T47D (cell line): ENCODE results near the gene HIP1.
"Not testable (repeated sequence)": the region's sequence is repeated elsewhere in the genome, so short reads cannot be mapped to it uniquely, and the experiment has no call there.

Experiments
- DNase-seq, 2 experiments: peaks; one replicate each; pipeline versions ENCODE4 v3.0.0 to v3.0.0-alpha.2; 2011 to 2012; ENCODE audit warnings: low read depth in 1 of 2, low spot score in 1 of 2
- JUND ChIP-seq: IDR thresholded peaks from 2 replicates; pipeline ENCODE4 v1.6.1; 2012; ENCODE audit warnings: low read depth
- in situ Hi-C: cut with HindIII; loops from 2 replicates; pipeline ENCODE4 v1.10.0; 2016; ENCODE audit warnings: low sequenced_read_pairs, low pct_unique_long_range_greater_than_20kb

Gene HIP1

DNA sequence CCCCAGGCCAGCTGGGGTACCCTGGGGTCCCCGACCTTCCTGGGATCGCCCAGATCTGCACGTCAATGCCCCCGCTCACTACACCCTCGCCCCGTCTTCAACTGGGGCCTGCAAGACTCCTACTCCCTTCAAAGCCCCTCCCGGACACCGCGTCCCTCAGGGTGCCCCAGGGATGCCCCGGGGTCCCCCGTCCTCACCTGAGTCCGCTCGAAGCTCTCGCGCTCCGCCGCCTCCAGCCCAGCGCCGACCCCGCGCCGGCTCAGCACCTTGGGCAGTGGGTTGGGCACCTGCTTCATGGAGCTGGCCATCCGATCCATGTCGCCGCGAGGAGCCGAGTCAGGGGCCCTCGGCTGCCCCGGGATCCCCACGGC, at the start of gene HIP1:
Gene HIP1, minus strand, starts transcription at position 338 of the 371 bp plus-strand sequence. Its CDS starts 21 bp downstream, at position 317.
- in situ Hi-C loops = no loop called here
- TF ChIP-seq JUND = no peak

DNA sequence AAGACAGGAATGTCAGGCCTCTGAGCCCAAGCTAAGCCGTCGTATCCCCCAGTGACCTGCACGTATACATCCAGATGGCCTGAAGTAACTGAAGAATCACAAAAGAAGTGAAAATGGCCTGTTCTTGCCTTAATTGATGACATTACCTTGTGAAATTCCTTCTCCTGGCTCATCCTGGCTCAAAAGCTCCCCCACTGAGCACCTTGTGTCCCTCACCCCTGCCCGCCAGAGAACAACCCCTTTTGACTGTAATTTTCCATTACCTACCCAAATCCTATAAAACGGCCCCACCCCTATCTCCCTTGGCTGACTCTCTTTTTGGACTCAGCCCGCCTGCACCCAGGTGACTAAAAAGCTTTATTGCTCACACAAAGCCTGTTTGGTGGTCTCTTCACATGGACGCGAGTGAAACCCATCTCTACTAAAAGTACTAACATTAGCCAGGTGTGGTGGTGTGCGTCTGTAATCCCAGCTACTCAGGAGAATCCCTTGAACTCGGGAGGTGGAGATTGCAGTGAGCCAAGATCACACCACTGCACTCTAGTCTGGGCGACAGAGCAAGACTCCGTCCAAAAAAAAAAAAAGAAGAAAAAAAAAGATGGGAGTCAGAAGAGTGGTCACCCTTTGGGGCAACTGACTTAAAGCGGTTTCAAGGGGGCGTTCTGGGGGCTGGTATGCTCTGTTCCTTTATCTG, 49.6 kb upstream of the HIP1 start:
- in situ Hi-C loops, DNase-seq: not testable (repeated sequence)

More for the DNA sequence above, at the start of gene HIP1:
- no peak for DNase-seq

DNA sequence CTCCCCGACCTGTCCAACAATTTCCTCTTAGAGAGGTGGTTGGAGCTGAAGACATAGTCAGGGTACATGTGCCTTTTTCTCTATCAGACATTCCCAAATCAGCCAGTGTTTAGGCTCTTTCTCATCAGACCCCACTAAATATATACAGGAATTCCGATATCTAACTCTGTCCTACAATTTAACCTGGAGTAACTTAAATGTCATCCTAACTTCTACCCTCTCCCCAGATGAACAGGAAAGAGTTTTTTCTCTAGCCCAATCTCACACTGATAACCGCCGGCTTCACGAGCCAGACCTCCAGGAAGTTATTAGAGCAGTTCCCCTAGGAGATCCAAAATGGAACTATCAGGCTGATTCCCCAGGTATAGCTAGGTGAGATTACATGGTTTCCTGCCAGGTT, 44.3 kb upstream of the HIP1 start:
- DNase-seq, in situ Hi-C loops: not testable (repeated sequence)

DNA sequence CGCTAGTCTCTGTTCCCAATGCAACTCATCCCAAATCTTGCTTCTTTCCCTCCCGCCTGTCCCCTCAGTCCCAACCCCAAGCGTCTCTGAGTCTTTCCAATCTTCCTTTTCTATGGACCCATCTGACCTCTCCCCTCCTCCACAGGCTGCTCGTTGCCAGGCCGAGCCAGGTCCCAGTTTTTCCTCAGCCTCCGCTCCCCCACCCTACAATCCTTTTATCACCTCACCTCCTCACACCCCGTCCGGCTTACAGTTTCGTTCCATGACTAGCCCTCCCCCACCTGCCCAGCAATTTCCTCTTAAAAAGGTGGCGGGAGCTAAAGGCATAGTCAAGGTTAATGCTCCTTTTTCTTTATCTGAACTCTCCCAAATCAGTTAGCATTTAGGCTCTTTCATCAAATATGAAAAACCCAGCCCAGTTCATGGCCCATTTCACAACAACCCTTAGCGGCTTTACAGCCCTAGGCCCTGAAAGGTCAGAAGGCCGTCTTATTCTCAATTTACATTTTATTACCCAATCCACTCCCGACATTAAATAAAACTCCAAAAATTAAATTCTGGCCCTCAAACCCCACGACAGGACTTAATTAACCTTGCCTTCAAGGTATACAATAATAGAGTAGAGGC, 42.0 kb upstream of the HIP1 start:
- in situ Hi-C loops, DNase-seq: not testable (repeated sequence)

DNA sequence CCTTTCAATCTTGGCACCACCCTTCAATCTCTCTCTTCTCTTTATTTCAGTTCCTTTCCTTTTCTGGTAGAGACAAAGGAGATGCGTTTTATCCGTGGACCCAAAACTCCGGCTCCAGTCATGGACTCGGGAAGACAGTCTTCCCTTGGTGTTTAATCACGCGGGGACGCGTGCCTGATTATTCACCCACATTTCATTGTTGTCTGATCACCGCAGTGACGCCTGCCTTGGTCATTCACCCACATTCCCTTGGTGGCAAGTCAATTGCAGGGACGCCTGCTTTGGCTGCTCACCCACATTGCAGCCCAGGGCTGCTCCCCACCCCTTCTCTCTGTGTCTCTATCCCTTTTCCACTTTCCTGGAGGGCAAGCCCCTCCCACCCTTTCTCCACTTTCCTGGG, 40.8 kb upstream of the HIP1 start:
- DNase-seq, in situ Hi-C loops: not testable (repeated sequence)

DNA sequence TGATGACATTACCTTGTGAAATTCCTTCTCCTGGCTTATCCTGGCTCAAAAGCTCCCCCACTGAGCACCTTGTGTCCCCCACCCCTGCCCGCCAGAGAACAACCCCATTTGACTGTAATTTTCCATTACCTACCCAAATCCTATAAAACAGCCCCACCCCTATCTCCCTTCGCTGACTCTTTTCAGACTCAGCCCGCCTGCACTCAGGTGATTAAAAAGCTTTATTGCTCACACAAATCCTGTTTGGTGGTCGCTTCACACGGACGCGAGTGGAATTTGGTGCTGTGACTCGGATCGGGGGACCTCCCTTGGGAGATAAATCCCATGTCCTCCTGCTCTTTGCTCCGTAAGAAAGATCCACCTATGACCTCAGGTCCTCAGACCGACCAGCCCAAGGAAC, 40.3 kb upstream of the HIP1 start:
- in situ Hi-C loops, DNase-seq: not testable (repeated sequence)

DNA sequence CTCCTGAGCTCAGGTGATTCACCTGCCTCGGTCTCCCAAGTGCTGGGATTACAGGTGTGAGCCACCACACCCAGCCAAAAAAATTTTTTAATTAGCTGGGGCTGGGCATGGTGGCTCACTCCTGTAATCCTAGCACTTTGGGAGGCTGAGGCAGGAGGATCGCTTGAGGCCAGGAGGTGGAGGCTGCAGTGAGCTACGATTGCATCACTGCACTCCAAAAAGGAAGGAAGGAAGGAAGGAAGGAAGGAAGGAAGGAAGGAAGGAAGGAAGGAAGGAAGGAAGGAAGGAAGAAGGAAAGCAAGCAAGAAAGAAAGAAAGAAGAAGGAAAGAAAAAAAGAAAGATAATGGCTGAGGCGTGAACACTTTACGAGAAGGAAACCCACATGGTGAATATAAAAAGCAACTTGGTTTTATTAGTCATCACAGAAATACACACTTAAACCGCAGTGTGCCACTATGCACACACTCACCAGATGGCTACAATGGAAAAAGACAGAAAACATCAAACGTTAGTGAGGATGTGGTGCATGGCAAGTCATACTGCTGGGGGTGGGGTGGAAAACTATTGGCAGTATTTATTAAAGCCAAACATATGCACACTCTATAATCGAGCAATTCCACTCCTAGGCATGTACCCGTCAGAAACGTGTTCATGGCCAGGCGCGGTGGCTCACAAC, 37.7 kb upstream of the HIP1 start:
- in situ Hi-C loops = no loop called here
- DNase-seq = no peak

DNA sequence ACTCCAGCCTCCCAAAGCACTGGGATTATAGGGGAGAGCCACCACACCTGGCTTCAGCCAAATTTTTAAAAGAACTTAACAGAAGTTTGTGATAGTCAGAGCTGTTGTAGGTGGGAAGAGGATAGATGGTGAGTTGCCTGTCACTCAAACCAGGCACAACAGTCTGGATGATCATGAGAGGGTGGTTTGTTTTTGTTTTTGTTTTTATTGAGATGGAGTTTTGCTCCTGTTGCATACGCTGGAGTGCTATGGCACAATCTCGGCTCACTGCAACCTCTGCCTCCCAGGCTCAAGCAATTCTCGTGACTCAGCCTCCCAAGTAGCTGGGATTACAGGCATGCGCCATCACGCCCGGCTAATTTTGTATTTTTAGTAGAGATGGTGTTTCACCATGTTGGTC, 35.2 kb upstream of the HIP1 start:
- in situ Hi-C loops, DNase-seq: not testable (repeated sequence)

More for the DNA sequence above, 37.7 kb upstream of the HIP1 start:
- TF ChIP-seq JUND = no peak

DNA sequence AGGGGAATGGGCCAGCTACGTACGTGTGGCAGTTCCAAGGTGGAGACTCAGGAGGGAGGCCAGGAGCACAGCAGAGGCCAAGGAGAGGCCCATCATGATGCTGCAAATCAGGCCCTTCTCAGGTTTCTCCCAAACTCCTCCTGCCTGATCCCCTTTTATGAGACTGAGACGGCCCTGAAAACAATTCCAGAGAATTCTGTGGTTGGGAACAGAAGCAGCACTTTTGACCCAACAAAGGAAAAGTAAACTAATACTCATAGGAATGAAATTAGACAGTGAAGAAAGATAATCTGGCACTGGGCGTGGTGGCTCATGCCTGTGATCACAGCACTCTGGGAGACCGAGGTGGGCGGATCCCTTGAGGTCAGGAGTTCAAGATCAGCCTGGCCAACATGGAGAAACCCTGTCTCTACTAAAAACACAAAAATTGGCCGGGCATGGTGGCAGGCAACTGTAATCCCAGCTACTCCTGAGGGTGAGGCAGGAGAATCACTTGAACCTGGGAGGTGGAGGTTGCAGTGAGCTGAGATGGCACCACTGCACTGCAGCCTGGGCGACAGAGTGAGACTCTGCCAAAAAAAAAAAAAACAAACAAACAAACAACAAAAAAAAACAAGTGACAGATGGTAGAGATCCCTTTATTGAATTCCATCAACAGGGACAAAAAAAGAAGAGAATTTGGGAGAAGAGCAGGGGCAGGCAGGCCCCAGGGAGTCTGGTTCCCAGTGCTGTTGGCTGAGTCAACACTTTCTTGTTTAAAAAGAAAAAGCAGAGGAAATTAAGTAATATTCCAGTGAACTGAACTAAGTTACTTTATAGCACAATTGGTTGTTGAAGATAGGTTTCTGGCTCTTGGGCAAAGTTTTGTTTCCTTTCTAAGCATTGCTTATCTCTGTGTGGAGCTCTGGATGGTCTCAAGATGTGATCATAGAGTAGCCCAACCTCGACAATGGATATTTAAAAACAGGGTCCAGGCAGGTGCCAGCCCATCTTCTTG, 33.6 kb upstream of the HIP1 start, which contains the start of gene CCL26:
Gene CCL26, minus strand, starts transcription at position 131 of the 997 bp plus-strand sequence. Its CDS starts 35 bp downstream, at position 96.
- DNase-seq = no peak
- no peak for TF ChIP-seq JUND
- in situ Hi-C loops = no loop called here

DNA sequence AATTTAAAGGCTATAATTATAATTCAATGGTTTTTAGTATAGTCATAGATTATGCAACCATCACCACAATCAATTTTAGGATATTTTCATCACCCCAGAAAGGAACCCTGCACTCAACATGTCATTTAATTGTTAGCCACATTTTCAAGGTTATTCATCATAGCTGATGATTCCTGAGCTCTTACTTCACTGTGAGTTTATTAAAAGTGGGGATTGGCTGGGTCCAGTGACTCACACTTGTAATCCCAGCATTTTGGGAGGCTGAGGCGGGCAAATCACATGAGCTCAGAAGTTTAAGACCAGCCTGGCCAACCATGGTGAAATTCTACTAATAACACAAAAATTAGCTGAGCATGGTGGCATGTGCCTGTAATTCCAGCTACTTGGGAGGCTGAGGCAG, 32.5 kb upstream of the HIP1 start:
- in situ Hi-C loops = no loop called here
- TF ChIP-seq JUND = no peak
- no peak for DNase-seq

DNA sequence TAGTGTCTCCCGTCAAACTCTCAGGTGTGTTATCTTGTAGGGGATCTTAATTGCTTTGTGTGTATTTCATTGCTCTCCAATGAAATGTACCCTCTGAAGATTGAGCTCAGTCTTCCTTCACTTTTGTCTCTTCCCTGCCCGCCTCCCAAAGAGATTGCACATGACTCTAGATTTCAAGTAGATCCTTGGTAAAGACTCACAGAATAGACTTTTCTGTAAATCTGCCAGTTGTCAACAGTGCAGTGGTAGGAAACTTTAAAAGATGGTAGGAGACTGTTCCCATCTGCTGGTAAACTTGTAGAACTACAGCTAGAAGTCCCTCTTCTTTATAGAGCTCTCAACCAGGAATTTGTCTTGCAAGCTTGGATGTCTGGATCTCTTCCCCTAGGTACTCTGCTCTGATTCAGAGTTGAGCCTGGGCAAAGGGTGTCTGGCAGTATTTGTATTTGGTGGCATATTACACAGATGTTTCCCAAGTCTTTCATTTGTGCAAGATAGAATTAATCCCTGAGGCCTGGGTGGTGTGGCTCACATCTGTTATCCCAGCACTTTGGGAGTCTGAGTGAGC, 23.7 kb upstream of the HIP1 start:
- DNase-seq = peak; percentile 86 to 87
- no peak for TF ChIP-seq JUND
- in situ Hi-C loops = no loop called here

DNA sequence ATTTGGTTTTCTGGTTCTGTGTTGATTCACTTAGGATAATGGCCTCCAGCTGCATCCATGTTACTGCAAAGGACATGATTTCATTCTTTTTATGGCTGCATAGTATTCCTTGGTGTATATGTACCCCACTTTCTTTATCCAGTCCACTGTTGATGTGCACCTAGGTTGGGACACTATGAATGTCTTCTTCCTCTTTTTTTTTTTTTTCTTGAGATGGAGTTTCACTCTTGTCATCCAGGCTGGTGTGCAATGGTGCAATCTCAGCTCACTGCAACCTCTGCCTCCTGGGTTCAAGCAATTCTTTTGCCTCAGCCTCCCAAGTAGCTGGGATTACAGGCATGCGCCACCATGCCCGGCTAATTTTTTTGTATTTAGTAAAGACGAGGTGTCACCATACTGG, 23.1 kb upstream of the HIP1 start:
- DNase-seq, in situ Hi-C loops: not testable (repeated sequence)
